Activated CD4-positive, alpha-beta T cell treated with anti-CD3 and anti-CD28 coated beads for 1 hour (primary cell): Measurements from ENCODE around the gene AKR1D1.
"Not testable (repeated sequence)": the region's sequence is repeated elsewhere in the genome, so short reads cannot be mapped to it uniquely, and the experiment has no call there.

Source experiments
- DNase-seq: peaks from one replicate; pipeline ENCODE4 v3.0.0-alpha.2; 2020

The AKR1D1 gene

GRCh38 chr7:138074540-138074939 lies 1.7 kb upstream of the AKR1D1 start:
- DNase-seq, result no peak

- no peak for DNase-seq
Observed at GRCh38 chr7:138075350-138075749, 909 bp upstream of the AKR1D1 start.

- DNase-seq, result not testable (repeated sequence)
Observed at GRCh38 chr7:138075786-138076185, 473 bp upstream of the AKR1D1 start.

GRCh38 chr7:138077809-138078208 lies 1.6 kb downstream of the AKR1D1 start:
- DNase-seq, result no peak

GRCh38 chr7:138079137-138079536 lies 2.9 kb downstream of the AKR1D1 start:
- DNase-seq, result no peak

GRCh38 chr7:138081868-138082267 lies 5.6 kb downstream of the AKR1D1 start:
- no peak for DNase-seq

GRCh38 chr7:138083859-138084258 lies 7.6 kb downstream of the AKR1D1 start:
- DNase-seq, result no peak

GRCh38 chr7:138086563-138087270 lies 10.5 kb downstream of the AKR1D1 start:
- no peak for DNase-seq

- no peak for DNase-seq
Observed at GRCh38 chr7:138089080-138089901, 13.0 kb downstream of the AKR1D1 start.

GRCh38 chr7:138091032-138091431 lies 14.8 kb downstream of the AKR1D1 start:
- DNase-seq, result no peak

GRCh38 chr7:138091840-138092239 lies 15.6 kb downstream of the AKR1D1 start:
- DNase-seq, result not testable (repeated sequence)

GRCh38 chr7:138092486-138093028 lies 16.3 kb downstream of the AKR1D1 start:
- DNase-seq, result no peak

GRCh38 chr7:138095972-138096935 lies 20.0 kb downstream of the AKR1D1 start:
- DNase-seq, result no peak

- DNase-seq, result no peak
Observed at GRCh38 chr7:138097064-138097741, 20.9 kb downstream of the AKR1D1 start.

GRCh38 chr7:138099813-138100212 lies 23.6 kb downstream of the AKR1D1 start:
- DNase-seq, result no peak

- no peak for DNase-seq
Observed at GRCh38 chr7:138105221-138105620, 29.0 kb downstream of the AKR1D1 start.

- no peak for DNase-seq
Observed at GRCh38 chr7:138115047-138115446, 38.8 kb downstream of the AKR1D1 start.

GRCh38 chr7:138116141-138116540 lies 39.9 kb downstream of the AKR1D1 start:
- no peak for DNase-seq

GRCh38 chr7:138116892-138117291 lies 40.6 kb downstream of the AKR1D1 start:
- DNase-seq, result no peak

GRCh38 chr7:138120140-138120827 lies 44.0 kb downstream of the AKR1D1 start:
- DNase-seq, result no peak

GRCh38 chr7:138122162-138122561 lies 45.9 kb downstream of the AKR1D1 start:
- no peak for DNase-seq

- no peak for DNase-seq
Observed at GRCh38 chr7:138125119-138125518, 48.9 kb downstream of the AKR1D1 start.
